SK-N-SH (cell line): Measurements from ENCODE around the gene GRM7. TPM values are rescaled to one million over a fixed set of nuclear protein-coding genes. Genes with fewer than 3 reads are reported as not detected.

ENCODE experiments used
- CTCF ChIA-PET: fragments of 300-600, 350-600 bp; formaldehyde crosslinking; extraction: SDS; loops from one replicate; lab custom pipeline; 2021; lab: Yijun Ruan, JAX
- POLR2A ChIA-PET: fragments of 350-600 bp; sonication (Branson Sonifier 250); formaldehyde crosslinking; extraction: SDS; loops from one replicate; lab custom pipeline; 2020; ENCODE audit warnings: antibody characterized with exemption, inconsistent platforms; lab: Yijun Ruan, JAX
- DNase-seq: peaks from one replicate; pipeline ENCODE4 v3.0.0; 2012
- H2AFZ ChIP-seq: fragments of 200-600 bp; sonication (generic); 2 replicates; pipeline ENCODE4 v1.8.1; 2016; ENCODE audit warnings: antibody characterized with exemption, mild to moderate bottlenecking, low read depth
- H3F3A ChIP-seq: fragments of 200-600 bp; sonication (generic); replicated peaks from 2 replicates; pipeline ENCODE3; 2016; ENCODE audit warnings: antibody characterized with exemption, mild to moderate bottlenecking; ENCODE audit not compliant: insufficient read depth
- H3K27ac ChIP-seq, 2 experiments: fragments of 200-500 bp in 1 of 2; fragments of 200-600 bp in 1 of 2; sonication (Bioruptor generic) in 1 of 2; sonication (generic), shearing (Covaris generic) in 1 of 2; 2 replicates each; pipeline versions ENCODE4 v1.5.1 to v1.6.1; 2014 to 2016; ENCODE audit warnings: low read depth in 2 of 2, inconsistent platforms in 1 of 2, low read length in 1 of 2, mild to moderate bottlenecking in 1 of 2, mixed read lengths in 1 of 2
- H3K27me3 ChIP-seq: fragments of 200-600 bp; sonication (generic), shearing (Covaris generic); 2 replicates; pipeline ENCODE4 v1.6.1; 2016; ENCODE audit warnings: mixed run types; ENCODE audit not compliant: insufficient read depth
- H3K36me3 ChIP-seq, 2 experiments: fragments of 200-500 bp in 1 of 2; fragments of 200-600 bp in 1 of 2; sonication (Bioruptor generic) in 1 of 2; sonication (generic) in 1 of 2; replicated peaks in 1 of 2; 2 replicates each; pipeline versions ENCODE3 to v1.5.1; 2014 to 2016; ENCODE audit warnings: low read length in 1 of 2, mild to moderate bottlenecking in 1 of 2; ENCODE audit not compliant: insufficient read depth in 2 of 2, control insufficient read depth in 1 of 2
- H3K4me1 ChIP-seq, 2 experiments: fragments of 200-500 bp in 1 of 2; fragments of 200-600 bp in 1 of 2; sonication (Bioruptor generic) in 1 of 2; sonication (generic), shearing (Covaris generic) in 1 of 2; 2 replicates each; pipeline versions ENCODE4 v1.5.1 to v1.6.1; 2014 to 2016; ENCODE audit warnings: low read depth in 1 of 2, low read length in 1 of 2, mixed run types in 1 of 2; ENCODE audit not compliant: insufficient read depth in 2 of 2, control insufficient read depth in 1 of 2
- H3K4me2 ChIP-seq: fragments of 200-600 bp; sonication (generic), shearing (Covaris generic); 2 replicates; pipeline ENCODE4 v1.6.1; 2017; ENCODE audit warnings: mixed run types
- H3K4me3 ChIP-seq, 2 experiments: fragments of 200-500 bp in 1 of 2; fragments of 200-600 bp in 1 of 2; sonication (Bioruptor generic) in 1 of 2; sonication (generic), shearing (Covaris generic) in 1 of 2; 2 replicates each; pipeline versions ENCODE4 v1.5.1 to v1.8.1; 2014 to 2016; ENCODE audit warnings: low read depth in 2 of 2, inconsistent platforms in 1 of 2, low read length in 1 of 2, mild to moderate bottlenecking in 1 of 2, mixed read lengths in 1 of 2, moderate library complexity in 1 of 2
- H3K79me2 ChIP-seq: fragments of 200-600 bp; sonication (generic); 2 replicates; pipeline ENCODE4 v1.8.1; 2017; ENCODE audit warnings: mild to moderate bottlenecking; ENCODE audit not compliant: insufficient read depth
- H3K9ac ChIP-seq: fragments of 200-600 bp; sonication (generic); 2 replicates; pipeline ENCODE4 v1.6.1; 2017; ENCODE audit warnings: mixed run types
- H3K9me2 ChIP-seq: fragments of 200-600 bp; sonication (generic); 2 replicates; pipeline ENCODE4 v1.6.1; 2017; ENCODE audit warnings: mixed run types
- H3K9me3 ChIP-seq: fragments of 200-600 bp; sonication (generic); 2 replicates; pipeline ENCODE4 v1.6.1; 2017; ENCODE audit warnings: mixed run types, mild to moderate bottlenecking, moderate library complexity
- H4K20me1 ChIP-seq: fragments of 200-600 bp; sonication (generic); 2 replicates; pipeline ENCODE4 v1.6.1; 2017; ENCODE audit warnings: mild to moderate bottlenecking, mixed run types; ENCODE audit not compliant: insufficient read depth
- CHD2 ChIP-seq: fragments of 150-350 bp; IDR thresholded peaks from 2 replicates; pipeline ENCODE4 v1.6.1; 2018; ENCODE audit warnings: low read length; ENCODE audit not compliant: partially characterized antibody
- EZH2phosphoT487 ChIP-seq: fragments of 200-600 bp; sonication (generic); IDR thresholded peaks from 2 replicates; pipeline ENCODE4 v1.6.1; 2017; ENCODE audit warnings: low read depth, mixed run types, mild to moderate bottlenecking, antibody characterized with exemption, moderate library complexity, borderline replicate concordance
- FOXJ3 ChIP-seq: sonication (generic); formaldehyde crosslinking; IDR thresholded peaks from 2 replicates; pipeline ENCODE4 v1.5.1; 2020; ENCODE audit warnings: mild to moderate bottlenecking, missing genetic modification reagents
- FOXM1 ChIP-seq: IDR thresholded peaks from 2 replicates; pipeline ENCODE4 v1.4.0; 2012; ENCODE audit warnings: low read depth, mild to moderate bottlenecking
- JUND ChIP-seq: IDR thresholded peaks from 2 replicates; pipeline ENCODE4 v1.4.0; 2012
- MEF2A ChIP-seq: IDR thresholded peaks from 2 replicates; pipeline ENCODE4 v1.4.0; 2012; ENCODE audit warnings: low read depth, borderline replicate concordance
- NFIC ChIP-seq: IDR thresholded peaks from 2 replicates; pipeline ENCODE4 v1.4.0; 2012; ENCODE audit warnings: borderline replicate concordance
- POLR2AphosphoS5 ChIP-seq: IDR thresholded peaks from 2 replicates; pipeline ENCODE4 v1.6.1; 2012; ENCODE audit warnings: low read depth, low read length
- RCOR1 ChIP-seq: fragments of 150-350 bp; IDR thresholded peaks from 2 replicates; pipeline ENCODE4 v1.6.1; 2017; ENCODE audit warnings: antibody characterized with exemption, low read length
- RFX5 ChIP-seq: IDR thresholded peaks from 2 replicates; pipeline ENCODE4 v1.6.1; 2012; ENCODE audit warnings: mild to moderate bottlenecking, improper control_type of control experiment, low read length
- SIN3A ChIP-seq: IDR thresholded peaks from 2 replicates; pipeline ENCODE4 v1.6.1; 2012; ENCODE audit warnings: low read depth, mild to moderate bottlenecking, low read length, moderate library complexity, borderline replicate concordance
- SMC3 ChIP-seq: IDR thresholded peaks from 2 replicates; pipeline ENCODE4 v1.6.1; 2012; ENCODE audit warnings: low read depth, low read length, improper control_type of control experiment
- TCF12 ChIP-seq: IDR thresholded peaks from 2 replicates; pipeline ENCODE4 v1.4.0; 2012
- YY1 ChIP-seq: IDR thresholded peaks from 2 replicates; pipeline ENCODE4 v1.4.0; 2012; ENCODE audit warnings: low read depth, mild to moderate bottlenecking
- WGBS: methylation state at CpG from one replicate; pipeline ENCODE4 v1.1.6; 2017; ENCODE audit warnings: low lambda C conversion rate; 5-methylcytosine and 5-hydroxymethylcytosine counted together
- polyA plus RNA-seq, 3 experiments: library from polyadenylated mRNA; depleted of rRNA; stranded (reverse); fragments of >200 nt; gene quantifications; 2 replicates each; pipeline ENCODE4 v1.2.3, GENCODE V29; 2012
- TF ChIP-seq, protein P1 (sequence below): fragments of 200-600 bp; sonication (generic); IDR thresholded peaks from 2 replicates; pipeline ENCODE4 v1.6.1; 2017; ENCODE audit warnings: antibody characterized with exemption, mild to moderate bottlenecking, moderate library complexity
- TF ChIP-seq, protein P2 (sequence below): fragments of 150-350 bp; IDR thresholded peaks from 2 replicates; pipeline ENCODE4 v1.6.1; 2016; ENCODE audit warnings: mild to moderate bottlenecking, low read depth, low read length
- TF ChIP-seq, protein P3 (sequence below): IDR thresholded peaks from 2 replicates; pipeline ENCODE4; 2012

GRM7 gene
- polyA plus RNA-seq, 1 of the 3 experiments (the other 2 are of a cell fraction), result 0.03 TPM

DNA sequence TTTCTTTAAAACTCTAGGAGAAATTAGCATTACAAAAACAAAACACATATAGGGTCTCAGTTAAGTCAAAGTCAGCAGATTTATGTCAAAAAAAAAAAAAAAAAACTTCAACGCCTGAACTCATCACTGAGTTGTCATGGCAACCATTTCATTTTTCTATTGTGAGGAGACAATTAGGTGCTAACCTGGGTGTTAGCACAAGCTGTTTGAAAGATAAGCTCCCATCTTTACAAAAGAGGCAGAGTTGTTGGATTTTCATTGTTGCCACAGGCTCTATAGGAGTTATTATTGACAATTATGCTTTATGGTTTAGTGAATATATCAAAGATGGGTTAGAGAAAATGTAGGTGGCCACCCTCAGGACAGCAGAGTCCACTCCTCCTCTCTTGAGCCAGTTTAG is 806.9 kb downstream of the GRM7 start:
- no peak overlapping the region for H3K9ac ChIP-seq
- H3K4me2 ChIP-seq, result no peak overlapping the region
- WGBS, result 38% methylated on average over 1 of the region's 1 CpG
- H3K9me2 ChIP-seq, result no peaks in the 10 kb centered on the region
- DNase-seq, result no peak
- H4K20me1 ChIP-seq, result no peaks in the 10 kb centered on the region
- CTCF ChIA-PET, result no interaction called here
- H3K4me1 ChIP-seq, result no peaks in the 10 kb centered on the region; a peak in 1 of 4 replicates
- H3K36me3 ChIP-seq, result no peaks in the 10 kb centered on the region
- no peak for TF ChIP-seq YY1
- TF ChIP-seq, protein P1, sequence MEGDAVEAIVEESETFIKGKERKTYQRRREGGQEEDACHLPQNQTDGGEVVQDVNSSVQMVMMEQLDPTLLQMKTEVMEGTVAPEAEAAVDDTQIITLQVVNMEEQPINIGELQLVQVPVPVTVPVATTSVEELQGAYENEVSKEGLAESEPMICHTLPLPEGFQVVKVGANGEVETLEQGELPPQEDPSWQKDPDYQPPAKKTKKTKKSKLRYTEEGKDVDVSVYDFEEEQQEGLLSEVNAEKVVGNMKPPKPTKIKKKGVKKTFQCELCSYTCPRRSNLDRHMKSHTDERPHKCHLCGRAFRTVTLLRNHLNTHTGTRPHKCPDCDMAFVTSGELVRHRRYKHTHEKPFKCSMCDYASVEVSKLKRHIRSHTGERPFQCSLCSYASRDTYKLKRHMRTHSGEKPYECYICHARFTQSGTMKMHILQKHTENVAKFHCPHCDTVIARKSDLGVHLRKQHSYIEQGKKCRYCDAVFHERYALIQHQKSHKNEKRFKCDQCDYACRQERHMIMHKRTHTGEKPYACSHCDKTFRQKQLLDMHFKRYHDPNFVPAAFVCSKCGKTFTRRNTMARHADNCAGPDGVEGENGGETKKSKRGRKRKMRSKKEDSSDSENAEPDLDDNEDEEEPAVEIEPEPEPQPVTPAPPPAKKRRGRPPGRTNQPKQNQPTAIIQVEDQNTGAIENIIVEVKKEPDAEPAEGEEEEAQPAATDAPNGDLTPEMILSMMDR, result no peak
- no peak for TF ChIP-seq SMC3
- no peak for TF ChIP-seq JUND
- TF ChIP-seq CHD2, result no peak
- TF ChIP-seq, protein P2, sequence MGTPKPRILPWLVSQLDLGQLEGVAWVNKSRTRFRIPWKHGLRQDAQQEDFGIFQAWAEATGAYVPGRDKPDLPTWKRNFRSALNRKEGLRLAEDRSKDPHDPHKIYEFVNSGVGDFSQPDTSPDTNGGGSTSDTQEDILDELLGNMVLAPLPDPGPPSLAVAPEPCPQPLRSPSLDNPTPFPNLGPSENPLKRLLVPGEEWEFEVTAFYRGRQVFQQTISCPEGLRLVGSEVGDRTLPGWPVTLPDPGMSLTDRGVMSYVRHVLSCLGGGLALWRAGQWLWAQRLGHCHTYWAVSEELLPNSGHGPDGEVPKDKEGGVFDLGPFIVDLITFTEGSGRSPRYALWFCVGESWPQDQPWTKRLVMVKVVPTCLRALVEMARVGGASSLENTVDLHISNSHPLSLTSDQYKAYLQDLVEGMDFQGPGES, result no peak
- no peak for TF ChIP-seq FOXJ3
- TF ChIP-seq EZH2phosphoT487, result no peak
- TF ChIP-seq SIN3A, result no peak
- TF ChIP-seq TCF12, result no peak
- no peak for TF ChIP-seq NFIC
- no peak for TF ChIP-seq RCOR1
- TF ChIP-seq, protein P3, sequence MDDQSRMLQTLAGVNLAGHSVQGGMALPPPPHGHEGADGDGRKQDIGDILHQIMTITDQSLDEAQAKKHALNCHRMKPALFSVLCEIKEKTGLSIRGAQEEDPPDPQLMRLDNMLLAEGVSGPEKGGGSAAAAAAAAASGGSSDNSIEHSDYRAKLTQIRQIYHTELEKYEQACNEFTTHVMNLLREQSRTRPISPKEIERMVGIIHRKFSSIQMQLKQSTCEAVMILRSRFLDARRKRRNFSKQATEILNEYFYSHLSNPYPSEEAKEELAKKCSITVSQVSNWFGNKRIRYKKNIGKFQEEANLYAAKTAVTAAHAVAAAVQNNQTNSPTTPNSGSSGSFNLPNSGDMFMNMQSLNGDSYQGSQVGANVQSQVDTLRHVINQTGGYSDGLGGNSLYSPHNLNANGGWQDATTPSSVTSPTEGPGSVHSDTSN, result no peak
- TF ChIP-seq FOXM1, result no peak
- TF ChIP-seq MEF2A, result no peak
- TF ChIP-seq POLR2AphosphoS5, result no peak
- no peak for TF ChIP-seq RFX5
- no peaks in the 10 kb centered on the region for H3K9me3 ChIP-seq
- no peaks in the 10 kb centered on the region for H3K27me3 ChIP-seq
- H3K4me3 ChIP-seq, result no peak overlapping the region
- POLR2A ChIA-PET, result no interaction called here
- no peak overlapping the region for H3K27ac ChIP-seq
- H2AFZ ChIP-seq, result no peak overlapping the region
- no peaks in the 10 kb centered on the region for H3K79me2 ChIP-seq
- H3F3A ChIP-seq, result no peaks in the 10 kb centered on the region
